Neural progenitor cell (in vitro differentiated cells): ENCODE data around the gene IL1RAPL1. TPM values are rescaled to one million over a fixed set of nuclear protein-coding genes. Genes with fewer than 3 reads are reported as not detected.

Source experiments
- DNase-seq: peaks from one replicate; pipeline ENCODE4 v3.0.0-alpha.2; 2016; ENCODE audit warnings: low spot score
- H2AFZ ChIP-seq: fragments of 200-600 bp; sonication (generic); replicated peaks from 2 replicates; pipeline ENCODE4 v1.6.1; 2016; ENCODE audit warnings: antibody characterized with exemption
- H3F3A ChIP-seq: fragments of 200-600 bp; sonication (generic); 2 replicates; pipeline ENCODE4 v1.6.1; 2016; ENCODE audit warnings: antibody characterized with exemption, low read depth
- H3K27ac ChIP-seq: fragments of 200-600 bp; sonication (generic); 2 replicates; pipeline ENCODE4 v1.5.1; 2016; ENCODE audit warnings: mild to moderate bottlenecking
- H3K27me3 ChIP-seq: fragments of 200-600 bp; sonication (generic); 2 replicates; pipeline ENCODE4 v1.6.1; 2016; ENCODE audit warnings: mild to moderate bottlenecking, moderate library complexity
- H3K36me3 ChIP-seq: fragments of 200-600 bp; sonication (generic); 2 replicates; pipeline ENCODE4 v1.5.1; 2016
- H3K4me1 ChIP-seq: fragments of 200-600 bp; sonication (generic); 2 replicates; pipeline ENCODE4 v1.6.1; 2016; ENCODE audit warnings: mixed run types
- H3K4me2 ChIP-seq: fragments of 200-600 bp; sonication (generic); 2 replicates; pipeline ENCODE4 v1.6.1; 2016
- H3K4me3 ChIP-seq: fragments of 200-600 bp; sonication (generic); 2 replicates; pipeline ENCODE4 v1.5.1; 2016
- H3K79me2 ChIP-seq: fragments of 200-600 bp; sonication (generic); 2 replicates; pipeline ENCODE4 v1.6.1; 2016; ENCODE audit warnings: low read depth
- H3K9ac ChIP-seq: fragments of 200-600 bp; sonication (generic); 2 replicates; pipeline ENCODE4 v1.6.1; 2016
- H3K9me3 ChIP-seq: fragments of 200-600 bp; sonication (generic); 2 replicates; pipeline ENCODE4 v1.5.1; 2016; ENCODE audit warnings: low read depth
- H4K20me1 ChIP-seq: fragments of 200-600 bp; sonication (generic); 2 replicates; pipeline ENCODE4 v1.6.1; 2016; ENCODE audit warnings: low read depth
- H3K27ac Mint-ChIP-seq: 3 replicates; pipeline ENCODE4 v1.8.0; 2021; ENCODE audit warnings: mixed read lengths
- H3K27me3 Mint-ChIP-seq: 2 replicates; pipeline ENCODE4 v1.8.0; 2022; ENCODE audit warnings: low read depth, mild to moderate bottlenecking, inconsistent platforms, moderate library complexity, mixed read lengths; ENCODE audit not compliant: insufficient read depth
- H3K36me3 Mint-ChIP-seq: 3 replicates; pipeline ENCODE4 v1.8.0; 2021; ENCODE audit warnings: mixed read lengths
- H3K4me1 Mint-ChIP-seq: 3 replicates; pipeline ENCODE4 v1.8.0; 2021; ENCODE audit warnings: mixed read lengths
- H3K4me3 Mint-ChIP-seq: 3 replicates; pipeline ENCODE4 v1.8.0; 2021; ENCODE audit warnings: mild to moderate bottlenecking, moderate library complexity, mixed read lengths
- H3K9me3 Mint-ChIP-seq: 3 replicates; pipeline ENCODE4 v1.8.0; 2020; ENCODE audit warnings: mixed read lengths
- EZH2 ChIP-seq: fragments of 200-600 bp; sonication (generic); IDR thresholded peaks from 2 replicates; pipeline ENCODE4 v1.6.1; 2017; ENCODE audit warnings: antibody characterized with exemption, mild to moderate bottlenecking, moderate library complexity
- EZH2phosphoT487 ChIP-seq: fragments of 200-600 bp; sonication (generic); IDR thresholded peaks from 2 replicates; pipeline ENCODE4 v1.6.1; 2017; ENCODE audit warnings: antibody characterized with exemption
- total RNA-seq: library from RNA; depleted of rRNA; stranded (reverse); fragments of >200 nt; gene quantifications from 2 replicates; pipeline ENCODE4 v1.2.3, GENCODE V29; 2015; ENCODE audit warnings: low replicate concordance
- TF ChIP-seq, protein P1 (sequence below): fragments of 200-600 bp; sonication (generic); IDR thresholded peaks from 2 replicates; pipeline ENCODE4 v1.5.1; 2017; ENCODE audit warnings: antibody characterized with exemption, mild to moderate bottlenecking

The IL1RAPL1 gene
- total RNA-seq, 1 donor from 2014 or later = 13.4 TPM

DNA sequence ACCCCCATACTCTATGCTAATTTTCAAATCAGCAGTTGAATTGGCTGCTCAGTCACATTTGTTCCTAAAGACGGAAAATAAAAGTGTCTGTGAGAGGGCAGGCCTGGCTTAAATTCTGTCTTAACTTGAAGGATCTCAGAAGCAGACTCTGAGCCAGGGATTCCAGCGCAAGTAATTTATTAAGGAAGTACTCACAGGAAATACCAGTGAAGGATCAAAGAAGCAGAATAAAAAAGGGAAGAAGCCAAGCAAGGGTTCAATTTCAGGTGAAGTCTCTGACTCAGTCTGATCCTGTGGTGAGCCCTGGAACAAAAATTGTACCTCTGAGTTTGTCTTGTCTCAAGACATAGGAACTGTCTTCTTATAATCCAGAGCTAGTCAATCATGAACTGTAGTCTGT is 52.2 kb downstream of the IL1RAPL1 start:
- Mint-ChIP-seq H3K9me3 (peaks cover 16% of the 10 kb centered on the region), H3K4me1 (peaks cover 2% of the 10 kb centered on the region)

DNA sequence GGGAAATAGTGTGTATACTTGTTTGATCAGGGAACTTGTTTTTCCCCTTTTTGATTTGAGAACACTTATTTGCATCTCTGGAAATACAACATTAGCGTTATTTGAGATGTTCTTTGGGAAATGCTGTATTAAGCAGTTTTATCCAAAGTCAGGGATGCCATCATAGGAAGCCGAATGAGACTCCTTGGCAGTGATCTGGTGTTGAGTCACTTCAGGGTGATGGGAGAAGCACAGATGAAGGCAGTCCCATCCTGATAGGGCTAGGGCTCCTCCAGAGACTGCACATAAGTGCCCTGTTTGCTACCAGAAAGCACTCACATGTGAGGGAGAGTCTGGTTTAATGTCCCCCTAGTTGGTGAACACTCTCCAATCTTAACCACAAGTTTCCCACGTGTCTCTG is 62.3 kb downstream of the IL1RAPL1 start:
- no peak overlapping the region for H3K27ac Mint-ChIP-seq

More for the DNA sequence above, 52.2 kb downstream of the IL1RAPL1 start:
- Mint-ChIP-seq H3K36me3 (no peaks in the 10 kb centered on the region), H3K4me3 (no peak overlapping the region), H3K27ac (no peak overlapping the region), H3K27me3 (no peaks in the 10 kb centered on the region)
- Histone ChIP-seq H2AFZ (no peak overlapping the region), H3K27ac (no peak overlapping the region), H4K20me1 (no peaks in the 10 kb centered on the region), H3K4me3 (no peak overlapping the region), H3F3A (peaks cover 25% of the 10 kb centered on the region), H3K9ac (no peak overlapping the region), H3K4me1 (peaks cover 10% of the 10 kb centered on the region), H3K79me2 (peaks cover 27% of the 10 kb centered on the region), H3K27me3 (no peaks in the 10 kb centered on the region), H3K4me2 (no peak overlapping the region), H3K36me3 (no peaks in the 10 kb centered on the region), H3K9me3 (peaks cover 5% of the 10 kb centered on the region)
- TF ChIP-seq EZH2 = no peak
- no peak for TF ChIP-seq EZH2phosphoT487
- DNase-seq = no peak

DNA sequence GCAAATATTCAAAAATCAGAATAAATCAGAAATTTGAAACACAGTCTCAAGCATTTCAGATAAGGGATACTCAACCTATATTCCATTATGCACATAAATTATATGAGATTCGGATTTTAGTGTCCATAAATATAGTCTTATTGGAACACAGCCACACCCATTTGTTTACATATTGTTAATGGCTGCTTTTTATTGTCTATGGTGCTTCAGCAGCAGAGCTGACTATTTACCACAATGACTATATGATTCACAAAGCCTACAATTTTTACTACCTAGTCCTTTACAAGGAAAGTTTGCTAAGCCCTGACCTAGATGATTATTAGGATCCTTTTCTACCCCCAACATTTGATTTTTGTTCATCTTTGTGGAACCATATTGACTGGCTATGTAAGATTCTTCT is 63.9 kb downstream of the IL1RAPL1 start:
- Histone ChIP-seq H3K79me2 (peaks cover 26% of the 10 kb centered on the region), H3K9me3 (peaks cover 8% of the 10 kb centered on the region), H3K27ac (no peak overlapping the region), H2AFZ (no peak overlapping the region), H3K9ac (no peak overlapping the region), H4K20me1 (no peaks in the 10 kb centered on the region), H3K36me3 (peaks cover 3% of the 10 kb centered on the region), H3K4me3 (no peak overlapping the region), H3K27me3 (no peaks in the 10 kb centered on the region), H3F3A (no peaks in the 10 kb centered on the region), H3K4me1 (no peaks in the 10 kb centered on the region), H3K4me2 (no peak overlapping the region)
- H3K27ac Mint-ChIP-seq = no peak overlapping the region
- H3K27me3 Mint-ChIP-seq = peaks cover 2% of the 10 kb centered on the region
- peaks cover 5% of the 10 kb centered on the region for H3K9me3 Mint-ChIP-seq
- no peaks in the 10 kb centered on the region for H3K36me3 Mint-ChIP-seq
- no peak for DNase-seq
- no peak overlapping the region for H3K4me3 Mint-ChIP-seq
- H3K4me1 Mint-ChIP-seq = no peaks in the 10 kb centered on the region
- TF ChIP-seq, protein P1, sequence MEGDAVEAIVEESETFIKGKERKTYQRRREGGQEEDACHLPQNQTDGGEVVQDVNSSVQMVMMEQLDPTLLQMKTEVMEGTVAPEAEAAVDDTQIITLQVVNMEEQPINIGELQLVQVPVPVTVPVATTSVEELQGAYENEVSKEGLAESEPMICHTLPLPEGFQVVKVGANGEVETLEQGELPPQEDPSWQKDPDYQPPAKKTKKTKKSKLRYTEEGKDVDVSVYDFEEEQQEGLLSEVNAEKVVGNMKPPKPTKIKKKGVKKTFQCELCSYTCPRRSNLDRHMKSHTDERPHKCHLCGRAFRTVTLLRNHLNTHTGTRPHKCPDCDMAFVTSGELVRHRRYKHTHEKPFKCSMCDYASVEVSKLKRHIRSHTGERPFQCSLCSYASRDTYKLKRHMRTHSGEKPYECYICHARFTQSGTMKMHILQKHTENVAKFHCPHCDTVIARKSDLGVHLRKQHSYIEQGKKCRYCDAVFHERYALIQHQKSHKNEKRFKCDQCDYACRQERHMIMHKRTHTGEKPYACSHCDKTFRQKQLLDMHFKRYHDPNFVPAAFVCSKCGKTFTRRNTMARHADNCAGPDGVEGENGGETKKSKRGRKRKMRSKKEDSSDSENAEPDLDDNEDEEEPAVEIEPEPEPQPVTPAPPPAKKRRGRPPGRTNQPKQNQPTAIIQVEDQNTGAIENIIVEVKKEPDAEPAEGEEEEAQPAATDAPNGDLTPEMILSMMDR = no peak
- TF ChIP-seq EZH2 (no peak), EZH2phosphoT487 (no peak)

More for the DNA sequence above, 62.3 kb downstream of the IL1RAPL1 start:
- Histone ChIP-seq H3K36me3 (no peaks in the 10 kb centered on the region), H3K4me2 (no peak overlapping the region), H3K9ac (no peak overlapping the region), H3K27ac (no peak overlapping the region), H3K4me3 (no peak overlapping the region), H2AFZ (no peak overlapping the region), H3K79me2 (peaks cover 27% of the 10 kb centered on the region), H3K9me3 (no peaks in the 10 kb centered on the region), H3K4me1 (no peaks in the 10 kb centered on the region), H3F3A (peaks cover 2% of the 10 kb centered on the region), H3K27me3 (no peaks in the 10 kb centered on the region), H4K20me1 (no peaks in the 10 kb centered on the region)
- H3K36me3 Mint-ChIP-seq = no peaks in the 10 kb centered on the region
- peaks cover 5% of the 10 kb centered on the region for H3K9me3 Mint-ChIP-seq
- no peak for DNase-seq
- H3K27me3 Mint-ChIP-seq = peaks cover 2% of the 10 kb centered on the region
- no peak for TF ChIP-seq EZH2phosphoT487
- no peaks in the 10 kb centered on the region for H3K4me1 Mint-ChIP-seq
- no peak overlapping the region for H3K4me3 Mint-ChIP-seq

DNA sequence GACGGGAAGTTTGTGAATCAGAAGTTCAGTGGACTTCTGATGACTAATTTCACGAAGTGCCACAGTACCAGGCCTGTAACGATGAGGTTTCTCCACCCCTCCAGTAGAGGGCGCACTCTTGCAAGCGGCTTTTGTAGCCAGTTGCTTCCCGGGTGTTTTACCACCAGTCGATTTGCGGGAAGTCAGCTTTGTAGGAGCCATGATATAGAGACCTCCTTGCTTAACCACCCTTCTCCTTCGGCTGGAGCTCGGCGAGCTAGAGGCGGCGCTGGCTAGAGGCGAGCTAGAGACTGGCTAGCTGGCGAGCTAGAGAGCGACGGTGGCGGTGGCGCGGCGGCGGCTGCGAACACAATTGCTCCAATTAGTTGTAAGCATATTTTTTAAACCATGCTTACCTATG is 72.0 kb downstream of the IL1RAPL1 start:
- H3K4me3 ChIP-seq = no peak overlapping the region
- Mint-ChIP-seq H3K4me3 (no peak overlapping the region), H3K4me1 (no peaks in the 10 kb centered on the region), H3K27me3 (no peaks in the 10 kb centered on the region), H3K36me3 (no peaks in the 10 kb centered on the region), H3K9me3 (peaks cover 8% of the 10 kb centered on the region), H3K27ac (no peak overlapping the region)
- peaks cover 9% of the 10 kb centered on the region for H3K4me1 ChIP-seq
- TF ChIP-seq EZH2phosphoT487 (no peak), EZH2 (no peak)
- TF ChIP-seq, protein P1 = peak; percentile 43
- DNase-seq = no peak
- peaks cover 8% of the 10 kb centered on the region for H3K9me3 ChIP-seq
- H3K27me3 ChIP-seq = no peaks in the 10 kb centered on the region
- no peak overlapping the region for H2AFZ ChIP-seq
- H3K36me3 ChIP-seq = peaks cover 3% of the 10 kb centered on the region
- H3K79me2 ChIP-seq = peaks cover 6% of the 10 kb centered on the region
- H3K4me2 ChIP-seq = no peak overlapping the region
- H3F3A ChIP-seq = no peaks in the 10 kb centered on the region
- H3K9ac ChIP-seq = no peak overlapping the region
- H3K27ac ChIP-seq = no peak overlapping the region
- no peaks in the 10 kb centered on the region for H4K20me1 ChIP-seq
